ENCODE results near the gene GFRA4.

Gene GFRA4

DNA sequence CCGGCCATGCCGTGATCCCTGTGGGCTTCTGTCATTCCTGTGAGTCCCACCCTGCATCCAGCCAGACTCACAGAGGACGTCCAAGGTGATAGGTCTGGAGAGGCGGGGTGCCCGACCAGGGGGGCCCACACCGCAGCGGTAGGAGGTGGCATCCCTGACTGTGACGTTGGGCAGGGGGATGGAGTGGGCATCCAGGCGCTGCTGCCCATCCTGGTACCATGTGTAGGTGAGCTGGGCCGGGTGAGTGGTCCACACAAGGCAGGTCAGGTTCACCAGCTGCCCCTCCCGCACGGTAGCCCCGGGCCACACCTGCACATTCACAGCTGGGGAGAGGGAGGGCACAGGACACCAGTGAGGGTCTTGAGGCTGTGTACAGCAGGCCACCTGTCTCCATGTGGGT lies 30.2 kb upstream of the GFRA4 start:
- DNase-seq = no peak

DNA sequence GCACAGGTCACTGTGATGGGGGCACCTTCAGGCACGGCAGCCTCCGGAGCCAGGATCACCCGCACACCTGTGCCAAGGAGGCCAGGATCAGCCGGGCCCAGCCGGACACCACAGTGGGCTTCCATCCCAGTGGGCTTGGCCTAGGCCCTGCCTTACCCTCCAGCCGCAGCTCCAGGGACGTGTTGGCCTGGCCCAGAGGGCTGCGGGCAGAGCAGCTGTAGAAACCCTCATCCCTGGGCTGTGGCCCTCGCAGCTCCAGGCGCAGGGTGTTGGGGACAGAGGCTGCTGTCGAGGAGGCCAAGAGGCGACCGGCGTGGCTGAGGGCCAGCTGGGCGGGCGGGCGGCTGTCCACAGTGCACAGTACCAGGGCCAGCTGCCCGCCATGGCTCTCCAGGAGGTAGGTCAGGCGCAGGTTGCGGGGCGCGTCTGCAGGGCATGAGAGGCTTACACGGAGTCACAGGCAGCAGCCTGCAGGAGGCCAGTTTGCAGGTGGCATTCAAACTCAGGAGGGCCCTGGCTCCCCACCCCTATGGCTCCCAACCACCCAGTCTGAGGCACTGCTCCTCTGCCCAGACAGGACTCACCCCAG lies 29.6 kb upstream of the GFRA4 start:
- no peak for DNase-seq

DNA sequence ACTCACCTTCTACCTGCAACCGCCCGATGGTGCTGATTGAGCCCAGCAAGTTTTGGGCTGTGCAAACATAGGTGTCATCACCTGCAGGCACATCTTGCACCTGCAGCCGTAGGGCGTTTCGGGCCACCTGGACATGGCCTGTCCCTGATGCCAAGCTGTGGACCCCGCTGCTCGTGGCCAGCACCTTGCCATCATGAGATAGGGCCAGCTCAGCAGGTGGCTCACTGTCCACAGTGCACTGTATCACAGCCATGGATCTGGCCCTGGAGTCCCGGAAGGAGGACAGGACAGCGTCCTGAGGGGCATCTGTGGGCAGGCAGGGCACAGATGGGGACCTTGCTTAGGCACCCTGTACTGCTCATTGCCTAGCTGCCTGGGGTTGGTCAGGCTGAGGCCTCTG lies 28.7 kb upstream of the GFRA4 start:
- DNase-seq = no peak

DNA sequence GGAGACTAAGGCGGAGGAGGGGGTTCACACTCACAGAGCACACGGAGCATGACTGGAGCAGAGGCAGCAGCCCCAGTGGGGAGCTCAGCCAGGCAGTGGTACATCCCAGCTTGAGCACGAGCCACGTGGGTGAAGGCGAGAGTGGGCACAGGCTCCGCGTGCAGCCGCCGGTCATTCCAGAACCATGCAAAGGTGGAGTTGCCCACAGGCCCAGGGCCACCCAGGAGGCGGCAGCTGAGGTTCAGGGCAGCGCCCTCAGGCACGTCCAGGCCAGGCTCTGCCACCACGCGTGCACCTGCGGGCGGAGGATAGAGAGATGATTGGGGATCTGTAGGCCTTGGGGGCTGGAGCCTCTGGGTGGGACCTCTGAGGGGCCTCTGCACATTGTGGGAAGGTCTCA lies 28.1 kb upstream of the GFRA4 start:
- no peak for DNase-seq

DNA sequence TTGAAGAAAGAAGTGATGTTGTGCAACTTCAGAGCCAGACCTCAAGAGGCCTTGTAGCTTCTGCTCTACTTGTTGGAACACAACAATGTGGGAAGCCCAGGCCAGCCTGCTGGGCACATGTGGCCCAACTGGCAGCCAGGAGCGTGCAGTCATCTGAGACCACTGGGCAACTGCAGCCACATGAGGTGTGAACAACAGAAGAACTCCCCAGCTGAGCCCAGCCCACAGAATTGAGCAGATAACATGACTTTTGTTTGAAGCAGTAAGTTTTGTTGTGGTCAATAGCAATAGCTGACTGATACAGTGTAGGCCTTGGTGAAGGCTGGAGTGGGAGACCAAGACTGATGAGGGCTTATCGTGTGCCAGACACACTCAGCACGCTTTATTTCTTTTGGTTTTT lies 27.2 kb upstream of the GFRA4 start:
- no peak for DNase-seq

DNA sequence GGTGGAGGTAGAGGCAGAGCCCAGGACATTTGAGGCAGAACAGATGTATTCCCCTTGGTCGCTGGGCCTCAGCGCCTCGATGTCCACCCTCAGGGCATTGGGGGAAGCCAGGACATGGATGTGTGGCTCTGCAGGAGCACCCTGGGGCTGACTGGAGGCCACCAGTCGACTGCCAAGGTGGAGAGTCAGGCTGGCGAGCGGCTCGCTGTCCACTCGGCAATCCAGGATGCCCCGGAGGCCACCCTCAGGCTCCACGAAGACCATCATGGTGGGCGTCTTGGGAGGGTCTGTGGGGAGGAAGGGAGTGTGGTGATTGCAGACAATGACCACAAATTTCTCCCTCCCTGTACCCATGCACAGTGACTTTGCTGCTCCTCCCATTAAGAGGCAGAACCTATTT lies 26.8 kb upstream of the GFRA4 start:
- DNase-seq = no peak

DNA sequence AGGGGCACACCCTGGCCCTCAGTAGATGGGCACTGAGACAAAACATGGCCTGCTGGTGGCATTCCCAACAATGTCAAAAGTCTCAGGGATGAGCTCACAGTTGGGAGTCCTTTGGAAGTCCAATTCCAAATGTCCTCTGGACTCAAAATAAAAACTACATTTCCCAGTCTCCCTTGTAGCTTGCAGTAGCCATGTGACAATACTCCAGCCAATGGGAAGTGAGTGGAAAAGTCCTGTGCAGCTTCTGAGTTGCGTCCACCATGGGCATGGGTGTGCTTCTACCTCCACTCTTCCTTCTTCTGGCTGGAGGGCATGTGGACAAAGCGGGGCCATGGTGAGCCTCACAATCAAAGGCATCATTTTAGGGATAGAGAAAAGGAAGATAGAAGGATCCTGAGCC lies 24.5 kb upstream of the GFRA4 start:
- DNase-seq = no peak

DNA sequence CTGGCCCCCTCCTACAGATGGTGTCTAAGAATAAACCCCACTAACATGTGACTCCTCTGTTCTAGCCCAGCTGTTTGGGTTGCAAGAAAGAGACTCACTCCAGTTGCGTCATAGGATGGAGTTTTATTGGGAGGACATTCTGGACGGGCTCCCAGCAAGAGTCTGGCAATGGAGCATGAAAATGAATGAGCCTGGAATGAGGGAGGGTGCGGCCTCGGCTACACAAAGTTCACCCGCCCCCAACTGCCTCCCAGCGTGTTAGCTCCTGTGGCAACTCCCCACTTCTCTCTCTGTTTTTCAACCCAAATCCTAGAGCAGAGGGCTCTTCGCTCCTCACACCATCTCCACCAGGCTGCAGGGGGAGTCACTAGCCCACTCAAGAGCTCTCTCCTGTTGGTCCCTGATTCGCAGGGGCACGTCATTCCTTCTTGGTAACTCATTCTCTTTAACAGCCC lies 23.7 kb upstream of the GFRA4 start:
- DNase-seq = peak; percentile 94

DNA sequence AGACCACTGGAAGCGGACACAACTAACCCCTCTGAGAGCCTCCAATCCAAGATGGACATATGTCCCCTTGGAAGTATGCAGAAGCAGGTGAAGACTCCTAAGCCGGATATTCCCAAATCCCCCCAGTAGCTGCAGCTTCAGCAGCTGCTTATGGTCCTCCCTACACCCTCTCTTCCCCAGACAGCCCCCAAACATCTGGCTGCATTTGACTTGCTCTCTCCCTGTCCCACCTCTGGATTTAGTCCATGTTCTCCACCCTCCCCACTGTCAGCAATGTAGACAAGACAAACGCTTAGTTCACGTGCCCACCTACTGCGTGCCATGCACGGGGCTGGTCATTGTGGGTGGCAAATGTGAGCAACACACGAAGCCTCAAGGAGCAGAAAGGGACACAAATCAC lies 23.2 kb upstream of the GFRA4 start:
- no peak for DNase-seq

DNA sequence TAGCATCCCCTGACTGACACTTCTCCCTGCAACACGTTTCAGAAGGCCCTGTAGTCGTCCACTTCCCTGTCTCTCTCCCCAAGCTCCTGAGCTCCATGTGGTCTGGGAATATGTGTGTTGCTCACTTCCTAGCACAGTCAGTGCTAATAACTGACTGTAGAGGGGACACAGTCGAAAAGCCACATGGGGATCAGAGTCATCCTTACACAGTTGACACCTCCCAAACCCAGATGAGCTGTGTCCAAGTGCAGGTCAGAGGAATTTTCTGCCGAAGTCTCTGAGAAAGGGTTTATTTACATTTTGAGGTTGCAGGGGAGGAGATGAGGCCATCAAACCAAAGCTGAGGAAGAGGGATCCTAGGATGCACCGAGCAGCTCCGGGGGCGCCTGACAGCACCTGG lies 22.1 kb upstream of the GFRA4 start:
- DNase-seq = no peak

DNA sequence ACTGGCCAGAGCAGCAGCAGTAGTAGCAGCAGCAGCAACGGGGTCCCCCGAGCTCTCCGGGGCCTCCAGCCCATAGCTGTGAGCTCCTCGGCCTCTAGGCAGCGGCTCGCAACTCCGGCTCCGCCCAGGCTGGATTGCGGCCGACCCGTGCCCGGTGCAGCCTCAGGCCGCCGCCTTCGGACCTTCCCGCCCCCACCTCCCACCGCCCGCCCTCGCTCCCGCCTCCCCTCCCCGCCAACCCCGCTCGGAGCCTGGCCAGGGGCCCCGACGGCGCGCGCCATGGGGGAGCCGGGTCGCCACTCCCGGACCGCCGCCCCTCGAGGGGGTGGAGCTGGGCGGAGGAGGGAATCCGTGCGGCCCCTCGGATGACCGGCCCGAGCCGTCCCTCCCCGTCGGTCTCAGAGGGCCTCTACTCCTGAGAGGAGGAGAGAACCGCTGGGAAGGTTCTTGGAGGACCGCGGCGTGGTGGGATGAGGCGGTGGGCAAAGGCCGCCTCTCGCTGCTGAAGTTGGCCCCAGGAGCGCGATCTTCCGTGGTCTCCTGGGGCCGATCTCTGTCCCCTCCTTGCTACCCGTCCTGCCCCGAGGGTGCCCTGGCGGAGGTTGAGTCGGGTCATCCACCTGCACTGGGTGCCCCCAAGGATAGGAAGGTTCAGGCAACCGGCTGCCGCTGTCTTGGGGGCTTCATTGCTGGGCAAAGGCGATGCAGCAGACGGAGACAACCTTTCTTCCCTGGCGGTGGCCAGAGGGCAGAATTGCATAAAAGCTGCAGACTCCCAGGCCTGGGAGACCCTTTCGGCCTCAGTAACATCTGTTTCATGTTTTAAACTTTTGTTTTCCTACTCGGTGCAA lies 19.0 kb upstream of the GFRA4 start, which contains the start of gene ADAM33:
Gene ADAM33, minus strand, starts transcription at position 80 of the 851 bp plus-strand sequence. Its CDS starts 6 bp downstream, at position 74.
- peak; percentile 63 for DNase-seq

DNA sequence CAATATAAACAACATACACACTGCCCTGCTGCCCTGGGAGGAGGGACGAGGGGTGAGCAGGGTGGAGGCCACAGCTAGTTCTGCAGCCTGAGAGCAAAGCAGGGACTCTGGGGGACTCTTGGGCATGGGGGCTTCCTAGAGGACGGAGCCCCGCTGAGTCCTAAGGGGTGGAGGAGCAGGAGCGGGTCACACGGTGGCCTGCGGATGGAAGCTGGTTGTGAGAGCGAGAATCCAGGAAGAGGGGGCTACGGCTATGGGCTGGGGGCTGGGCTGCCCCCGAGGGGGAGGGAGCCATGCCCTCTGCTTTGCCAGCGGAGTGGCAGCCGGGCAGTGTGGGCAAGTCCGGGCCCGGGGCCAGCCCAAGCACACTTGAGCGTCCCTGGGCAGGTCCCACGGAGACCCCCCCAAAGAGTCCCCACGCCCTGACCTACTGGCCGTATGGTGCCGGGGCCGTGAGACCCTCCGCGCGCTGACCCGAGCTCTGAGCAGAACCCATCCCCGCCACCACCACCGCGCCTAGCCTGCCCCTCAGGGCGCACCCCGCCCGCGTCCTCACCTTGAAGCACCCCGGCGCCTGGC lies 18.2 kb upstream of the GFRA4 start:
- no peak for DNase-seq

DNA sequence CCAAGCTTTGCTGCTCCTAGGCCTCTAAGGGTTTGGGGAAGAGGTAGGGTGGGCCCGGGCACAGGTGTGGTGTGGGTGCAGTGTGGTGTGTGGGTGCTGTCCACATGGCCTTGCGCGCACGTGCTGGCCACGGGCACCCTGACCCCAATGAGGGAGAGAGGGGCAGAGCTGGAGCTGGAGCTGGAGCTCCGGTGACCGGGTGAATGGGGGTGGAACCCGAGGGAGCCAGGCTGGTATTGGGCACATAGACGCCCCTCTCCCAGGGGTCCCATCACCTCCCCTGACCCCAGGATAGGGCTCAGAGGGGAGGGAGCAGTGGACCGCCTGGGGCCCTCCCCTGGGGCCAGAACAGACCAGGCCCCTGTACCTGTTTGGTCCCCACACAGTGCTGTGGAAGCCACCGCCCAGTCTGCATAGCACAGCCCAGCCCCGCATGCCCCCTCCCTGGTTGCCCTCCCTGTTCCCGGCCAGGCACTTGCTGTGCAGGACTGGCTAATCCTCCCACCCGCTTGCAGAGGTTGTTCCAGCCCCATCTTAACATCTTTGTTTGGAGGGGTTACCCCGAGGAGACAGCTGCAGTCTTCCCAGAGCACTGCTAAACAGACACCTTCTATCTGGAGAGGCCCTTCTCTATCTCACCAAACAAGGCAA lies 17.6 kb upstream of the GFRA4 start:
- DNase-seq = no peak

DNA sequence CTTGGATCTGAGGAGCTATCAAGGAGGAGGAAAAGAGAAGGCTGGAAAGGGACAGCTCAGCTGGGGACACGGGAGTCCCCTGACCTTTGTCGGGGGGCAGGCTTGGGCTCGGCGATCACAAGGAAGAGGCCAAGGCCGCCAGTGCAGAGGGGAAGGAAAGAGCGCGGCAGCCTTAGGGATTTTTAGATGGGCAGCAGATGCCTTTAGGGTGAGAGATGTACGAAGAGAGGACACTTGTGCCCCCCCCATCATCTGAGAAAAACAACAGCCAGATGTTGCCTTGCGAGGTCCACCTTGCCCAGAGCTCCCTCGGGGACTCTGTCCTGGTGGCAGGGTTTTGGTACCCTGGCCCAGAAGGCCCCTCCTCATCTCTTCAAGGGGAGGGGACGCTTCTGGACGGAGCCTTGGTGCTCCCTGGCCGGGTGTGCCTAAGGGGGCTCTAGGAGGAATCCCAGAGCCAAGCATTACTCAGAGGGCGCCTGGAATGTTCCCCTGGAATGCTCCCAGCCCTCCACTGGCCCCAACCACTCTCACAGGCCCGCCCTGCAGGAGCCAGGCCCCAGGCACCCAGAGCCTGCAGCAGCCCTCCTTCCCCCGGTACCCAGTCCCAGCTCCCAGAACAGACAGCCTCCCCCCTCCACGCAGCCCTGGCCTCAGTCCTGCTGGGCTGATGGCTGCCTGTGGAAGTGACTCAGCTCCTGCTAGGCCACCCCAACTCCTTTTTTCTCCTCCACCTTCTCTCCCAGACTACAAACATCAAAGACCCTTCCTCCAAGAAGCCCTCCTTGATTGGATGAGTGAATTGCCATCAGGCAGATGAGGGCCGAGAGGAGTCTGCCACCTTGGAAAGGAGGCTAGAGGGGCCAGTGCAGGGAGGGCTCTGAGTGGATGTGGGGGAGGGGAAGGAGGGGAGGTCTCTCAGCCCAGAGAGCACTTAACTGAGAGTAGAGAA lies 16.8 kb upstream of the GFRA4 start:
- DNase-seq = peak; percentile 54

DNA sequence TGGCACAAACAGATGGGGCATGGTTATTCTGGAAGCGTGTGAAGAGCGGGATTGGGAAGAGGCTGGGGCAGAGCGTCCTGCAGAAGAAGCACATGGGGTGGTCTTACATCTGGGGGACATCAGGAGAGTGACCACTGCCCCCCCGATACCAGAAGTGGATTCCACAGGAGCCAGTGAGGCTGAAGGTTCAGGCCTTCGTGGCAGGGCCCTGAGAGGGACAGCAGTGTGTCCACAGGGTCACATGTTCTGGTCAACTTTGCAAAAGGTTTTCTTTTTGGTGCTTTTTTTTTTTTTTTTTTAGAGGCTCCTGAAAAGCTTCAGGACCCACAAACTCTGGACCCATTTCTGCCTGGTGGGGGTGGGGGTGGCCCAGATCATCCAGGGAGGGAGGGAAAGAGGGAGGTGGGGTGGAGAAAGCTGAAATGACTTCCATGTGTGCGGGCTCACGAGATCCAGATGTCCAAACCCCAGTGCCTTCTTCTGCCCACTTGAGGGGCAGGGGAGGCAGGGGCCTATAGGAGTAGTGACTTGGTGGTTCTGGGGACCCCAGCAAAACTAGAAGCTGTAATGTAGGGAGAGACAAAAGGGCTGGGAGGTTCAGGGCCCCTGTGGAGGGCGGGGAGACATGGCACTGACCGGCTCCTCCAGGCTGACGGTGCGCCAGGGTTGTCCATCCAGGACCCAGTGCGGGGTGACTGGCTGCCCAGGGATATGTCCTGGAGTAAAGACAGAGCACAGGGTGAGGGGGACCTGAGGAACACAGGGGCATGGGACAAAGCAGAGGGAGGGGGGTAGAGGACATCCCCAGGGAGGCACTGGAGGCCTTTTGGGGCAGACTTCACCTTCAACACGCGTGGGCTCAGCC lies 15.9 kb upstream of the GFRA4 start:
- DNase-seq = no peak

DNA sequence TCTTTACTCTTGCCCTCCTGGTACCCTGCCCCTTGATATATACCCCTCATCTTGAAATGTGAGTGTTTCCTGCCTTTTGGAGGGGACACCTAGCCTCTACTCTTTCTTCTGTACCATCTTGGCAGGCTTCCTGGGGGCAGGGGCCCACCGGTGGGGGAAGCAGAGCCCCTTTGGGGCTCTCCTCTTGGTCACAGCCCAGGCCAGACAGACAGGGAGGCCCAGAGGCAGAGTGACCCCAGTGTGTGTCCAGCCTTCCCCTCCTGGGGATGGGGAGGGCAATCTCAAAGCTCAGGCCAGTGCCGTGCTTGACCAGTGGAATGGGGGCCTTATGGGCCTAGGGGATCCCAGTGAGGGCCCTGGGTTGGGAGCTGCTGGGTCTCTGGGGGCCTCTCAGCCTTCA lies 15.0 kb upstream of the GFRA4 start:
- DNase-seq = no peak

DNA sequence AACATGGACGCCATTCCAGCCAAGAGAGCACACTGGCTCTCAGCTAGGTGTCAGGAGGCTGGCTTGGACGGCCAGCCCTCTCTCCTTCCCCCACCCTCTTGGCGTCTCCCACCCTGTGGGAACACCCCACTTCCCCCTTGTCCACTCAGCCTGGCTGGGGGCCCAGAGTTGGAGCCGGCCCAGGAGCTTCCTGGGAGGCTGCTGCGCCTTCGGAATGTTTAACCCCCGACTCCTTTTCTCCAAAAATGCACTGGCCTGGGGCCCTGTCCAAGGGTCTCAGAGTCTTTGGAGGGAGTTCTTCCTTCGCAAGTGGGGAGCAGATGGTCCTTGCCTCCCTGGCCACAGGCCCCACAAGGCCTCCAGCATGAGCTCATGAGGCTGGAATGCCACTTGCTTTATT lies 14.5 kb upstream of the GFRA4 start:
- DNase-seq = peak; percentile 84

DNA sequence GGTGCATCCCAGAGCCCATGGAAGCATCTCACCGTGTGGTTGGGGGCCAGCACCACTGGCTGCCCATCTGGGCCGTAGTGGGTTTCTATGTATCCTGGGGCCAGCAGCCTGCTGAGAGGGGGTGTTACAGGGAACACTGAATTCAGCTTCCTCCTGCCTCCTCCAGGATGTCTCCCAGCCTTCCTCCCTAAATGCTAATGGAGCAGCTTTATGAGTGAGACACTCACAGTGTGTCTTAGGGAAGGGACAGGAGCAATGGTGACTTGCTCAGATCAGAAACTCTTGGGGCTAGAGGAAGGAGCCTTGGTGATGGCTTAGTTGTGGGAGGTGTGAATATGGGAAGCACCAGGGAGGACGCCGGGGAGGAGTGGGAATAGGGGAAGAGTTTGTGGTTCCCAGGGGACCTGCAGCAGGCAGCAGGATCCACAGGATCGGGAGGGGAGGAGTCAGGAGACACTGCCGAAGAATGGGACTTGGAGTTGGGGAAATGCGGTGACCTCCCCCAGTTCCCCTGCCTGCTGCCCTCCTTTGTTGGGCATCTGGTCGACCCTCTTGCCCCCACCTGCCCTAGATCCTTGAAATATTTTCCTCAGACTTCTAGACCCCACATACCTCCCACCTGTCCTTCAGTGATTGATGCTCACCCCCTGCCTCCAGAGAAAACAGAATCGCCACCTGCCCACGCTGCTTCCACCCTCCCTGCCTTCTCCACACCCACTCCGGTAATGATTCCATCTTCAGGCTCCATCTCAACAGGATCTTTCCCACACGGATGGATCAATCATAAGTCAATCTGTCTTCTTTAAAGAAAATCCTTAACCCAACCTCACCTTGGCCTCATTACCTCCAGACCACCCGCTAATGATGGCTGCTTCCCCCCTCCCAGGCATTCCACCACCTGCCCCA lies 12.0 kb upstream of the GFRA4 start:
- DNase-seq = no peak

DNA sequence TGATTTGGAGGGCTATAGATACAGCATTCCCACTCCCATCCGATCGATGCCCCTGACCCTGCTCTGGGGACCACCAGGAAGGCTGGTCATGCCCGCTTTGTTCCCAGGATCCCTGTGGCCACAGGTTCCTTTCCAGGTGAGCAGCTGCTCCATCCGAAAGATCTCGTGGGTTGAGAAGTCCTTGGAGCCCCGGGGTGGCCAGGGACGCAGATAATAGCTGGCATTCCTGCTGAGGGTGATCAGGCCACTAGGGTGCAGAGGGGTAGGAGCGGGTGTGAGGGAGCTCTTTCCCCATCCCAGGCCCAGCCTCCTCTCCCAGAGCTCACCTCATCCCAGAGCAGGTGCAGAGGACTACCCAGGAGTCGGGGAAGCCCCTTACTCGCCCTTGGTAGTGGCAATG lies 11.2 kb upstream of the GFRA4 start:
- no peak for DNase-seq

Measured in right hindlimb (tissue), 1 donor.